Stimulated activated CD8-positive, alpha-beta memory T cell treated with anti-CD3 and anti-CD28 coated beads, Interleukin-4, amount 100 ng/mL, for 1 hour (primary cell): ENCODE results near the gene IP6K1.
"Not testable (repeated sequence)": the region's sequence is repeated elsewhere in the genome, so short reads cannot be mapped to it uniquely, and the experiment has no call there.

ENCODE experiments used
- DNase-seq, 2 donors: peaks; one replicate each; pipeline ENCODE4 v3.0.0-alpha.2; 2020; ENCODE audit warnings: low read depth in 2 of 2, low spot score in 1 of 2

Gene IP6K1

GRCh38 chr3:49689908-49690624, 96.3 kb downstream of the IP6K1 start:
- DNase-seq, result not testable (repeated sequence)

DNA sequence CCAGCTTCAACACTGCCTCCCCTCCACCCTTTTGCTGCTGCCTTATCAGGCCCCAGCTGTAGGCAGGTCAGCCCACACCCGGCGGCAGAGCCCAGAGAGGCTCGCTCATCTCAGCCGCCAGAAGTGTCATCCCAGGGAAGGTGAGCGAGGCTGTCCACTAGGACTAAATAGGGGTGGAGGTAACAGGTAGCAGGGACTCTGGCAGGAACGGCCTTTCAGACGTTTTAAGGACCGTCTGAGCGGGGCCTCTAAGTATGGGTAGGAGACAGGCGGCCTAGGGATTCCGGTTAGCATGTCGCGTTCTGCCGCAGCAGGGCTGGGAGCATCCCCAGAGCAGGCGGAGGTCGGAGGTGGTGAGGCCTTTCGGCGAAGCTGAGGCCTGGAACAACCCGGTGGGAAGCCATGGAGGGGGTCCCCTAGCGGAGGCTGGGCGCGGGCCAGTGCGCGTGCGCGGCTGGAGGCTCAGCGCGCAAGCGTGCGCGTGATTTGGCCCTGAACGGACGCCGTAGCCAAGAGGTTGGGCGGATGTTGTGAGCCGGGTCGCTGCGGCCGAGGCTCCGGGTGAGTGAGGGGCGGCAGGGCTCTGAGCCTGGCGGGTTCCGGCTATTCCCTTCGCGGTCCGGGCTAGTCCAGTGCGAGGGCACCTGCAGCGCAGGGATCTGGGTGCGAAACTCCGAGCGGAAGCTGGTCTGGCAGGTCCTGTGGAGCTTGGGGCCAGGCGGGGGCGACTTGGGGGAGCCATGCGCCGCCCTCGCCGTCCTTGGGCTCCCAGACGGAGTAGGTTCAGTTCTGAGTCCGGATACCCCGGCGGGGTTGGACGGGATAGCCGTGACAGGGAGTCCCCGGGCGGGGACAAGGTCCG, 97.1 kb downstream of the IP6K1 start, which contains the start of the genes MST1 and RNF123:
TSS of gene MST1 (minus strand) at position 429 of the 862 bp plus-strand sequence. CDS start 783 bp downstream, outside the sequence.
TSS of gene RNF123 (plus strand) at position 512 of the 862 bp plus-strand sequence. CDS start 1,609 bp downstream, outside the sequence.
- DNase-seq, result peak; percentile 80 to 85

DNA sequence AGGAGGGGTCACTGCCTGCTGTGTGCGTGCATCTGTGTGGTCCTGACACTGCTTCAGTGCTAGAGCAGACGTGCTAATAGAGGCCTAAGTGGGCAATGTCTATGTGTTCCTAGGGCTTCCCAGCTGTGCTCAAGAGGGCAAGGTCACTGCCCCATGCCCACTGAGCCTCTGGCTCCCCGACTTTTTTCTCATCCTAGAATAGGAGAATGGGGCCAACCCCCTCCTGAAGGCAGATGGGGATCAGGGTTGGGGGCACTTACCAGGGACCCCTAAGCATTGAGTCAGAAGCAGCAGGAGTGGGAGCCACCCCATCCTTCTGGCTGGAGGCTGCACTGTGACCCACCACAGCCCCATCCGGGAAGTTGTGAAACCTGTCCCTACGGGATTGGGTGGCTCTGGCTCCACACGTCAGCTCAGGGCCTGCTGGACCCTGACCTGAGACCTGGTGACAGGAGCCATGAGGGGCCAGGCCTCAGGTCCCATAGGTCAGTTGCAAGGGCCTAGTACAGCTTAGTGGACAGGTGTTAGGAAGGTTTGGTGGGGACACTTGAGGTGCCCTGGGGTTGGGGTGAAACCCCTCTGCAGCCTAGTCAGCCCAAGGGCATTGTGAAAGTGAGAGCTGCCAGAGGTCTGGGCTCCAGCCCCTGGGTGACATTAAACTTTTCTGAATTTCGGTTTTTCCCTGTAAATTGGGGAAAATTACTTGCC, 97.8 kb downstream of the IP6K1 start:
- DNase-seq, result not testable (repeated sequence)

GRCh38 chr3:49687424-49687795, 98.9 kb downstream of the IP6K1 start:
- not testable (repeated sequence) for DNase-seq

- DNase-seq, result not testable (repeated sequence)
Measured at GRCh38 chr3:49686769-49687423, 99.4 kb downstream of the IP6K1 start.

DNA sequence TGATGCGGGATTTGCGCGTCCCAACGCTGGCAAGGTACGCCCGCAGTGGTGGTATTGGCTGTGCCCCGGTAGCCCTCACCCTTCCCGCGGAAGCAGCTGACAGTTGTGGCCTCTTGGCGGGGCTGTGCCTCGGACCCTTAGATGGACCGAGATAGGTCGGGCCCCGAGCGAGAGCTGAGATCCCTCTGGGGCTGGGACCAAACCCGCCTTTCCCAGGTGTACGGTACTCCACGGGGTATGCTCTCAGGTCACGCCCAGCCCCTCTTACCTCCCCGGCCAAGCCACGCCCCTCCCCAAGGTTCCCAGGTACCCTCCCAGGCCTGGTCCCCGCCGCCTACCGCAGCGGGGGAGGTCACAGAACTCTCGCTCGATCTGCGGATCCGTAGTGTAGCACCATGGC, 100.0 kb downstream of the IP6K1 start:
- not testable (repeated sequence) for DNase-seq

- DNase-seq, result not testable (repeated sequence)
Measured at GRCh38 chr3:49685846-49686245, 100.5 kb downstream of the IP6K1 start.

DNA sequence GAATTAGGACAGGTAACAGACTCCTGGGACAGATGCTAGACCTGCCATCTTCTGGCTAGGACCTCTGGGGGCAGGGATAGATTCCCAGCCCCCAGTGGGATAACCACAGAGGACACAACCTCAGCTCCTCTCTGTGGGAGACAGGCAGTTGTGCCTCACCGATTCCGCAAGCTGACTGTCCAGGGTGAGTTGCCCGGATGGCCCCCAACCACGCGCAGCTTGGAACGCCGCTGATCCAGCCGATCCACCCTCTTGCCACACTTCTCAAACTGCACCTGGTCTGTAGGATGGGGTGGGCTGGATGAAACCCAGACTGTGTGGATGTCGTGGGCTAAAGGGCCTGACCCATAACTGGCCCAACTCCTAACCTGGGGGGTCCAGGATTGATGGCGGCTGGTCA, 101.2 kb downstream of the IP6K1 start:
- DNase-seq, result not testable (repeated sequence)

DNA sequence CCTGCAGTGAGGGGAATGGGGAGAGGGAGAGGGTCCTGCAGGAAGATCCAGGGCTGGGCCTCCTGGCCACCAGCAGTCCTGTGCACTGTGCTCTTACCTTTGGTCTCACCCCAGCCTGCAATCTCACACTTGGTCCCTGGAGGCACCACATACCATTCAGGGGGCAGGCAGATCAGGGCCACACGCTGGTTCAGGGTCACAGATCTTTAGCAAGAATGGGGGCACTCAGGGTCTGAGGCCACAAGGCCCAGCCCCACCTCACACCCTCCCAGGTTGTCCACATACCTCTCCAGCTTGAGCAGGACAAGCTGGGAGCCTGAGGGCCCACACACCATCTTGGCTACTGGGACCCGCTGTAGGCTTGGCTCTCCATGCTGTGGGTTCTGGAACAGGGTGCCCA, 101.9 kb downstream of the IP6K1 start:
- not testable (repeated sequence) for DNase-seq

GRCh38 chr3:49683162-49683561, 103.2 kb downstream of the IP6K1 start:
- no peak for DNase-seq

GRCh38 chr3:49681543-49681942, 104.8 kb downstream of the IP6K1 start:
- no peak for DNase-seq

DNA sequence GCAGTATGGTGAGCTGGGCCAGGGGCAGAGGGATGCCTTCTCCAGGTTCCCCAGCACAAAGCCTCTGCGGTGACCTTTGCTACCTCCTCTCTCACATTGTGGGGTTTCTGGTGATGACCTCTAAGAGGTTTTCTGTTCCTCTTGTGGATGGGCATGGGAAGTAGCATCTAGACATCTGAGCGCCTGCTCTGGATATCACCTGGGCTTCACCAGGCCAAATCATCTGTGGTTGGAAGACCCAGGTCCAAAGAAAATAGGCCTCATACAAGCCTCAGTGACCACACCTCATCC, 105.2 kb downstream of the IP6K1 start:
- DNase-seq, result no peak

- DNase-seq, result no peak
Measured at GRCh38 chr3:49680493-49681231, 105.7 kb downstream of the IP6K1 start.

DNA sequence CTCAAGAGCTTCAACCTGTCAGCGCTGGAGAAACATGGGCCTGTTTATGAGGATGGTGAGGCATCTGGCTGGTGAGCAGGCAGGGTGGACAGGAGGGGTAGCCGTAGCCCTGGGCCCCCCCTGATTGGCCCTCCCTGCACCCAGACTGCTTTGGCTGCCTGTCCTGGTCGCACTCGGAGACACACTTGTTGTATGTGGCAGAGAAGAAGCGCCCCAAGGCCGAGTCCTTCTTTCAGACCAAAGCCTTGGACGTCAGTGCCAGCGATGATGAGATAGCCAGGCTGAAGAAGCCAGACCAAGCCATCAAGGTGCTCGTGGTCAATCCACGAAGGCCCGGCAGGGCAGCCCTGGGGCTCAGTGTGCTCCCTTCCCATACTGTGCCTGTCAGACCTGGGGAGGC, 110.4 kb downstream of the IP6K1 start:
- DNase-seq, result no peak

DNA sequence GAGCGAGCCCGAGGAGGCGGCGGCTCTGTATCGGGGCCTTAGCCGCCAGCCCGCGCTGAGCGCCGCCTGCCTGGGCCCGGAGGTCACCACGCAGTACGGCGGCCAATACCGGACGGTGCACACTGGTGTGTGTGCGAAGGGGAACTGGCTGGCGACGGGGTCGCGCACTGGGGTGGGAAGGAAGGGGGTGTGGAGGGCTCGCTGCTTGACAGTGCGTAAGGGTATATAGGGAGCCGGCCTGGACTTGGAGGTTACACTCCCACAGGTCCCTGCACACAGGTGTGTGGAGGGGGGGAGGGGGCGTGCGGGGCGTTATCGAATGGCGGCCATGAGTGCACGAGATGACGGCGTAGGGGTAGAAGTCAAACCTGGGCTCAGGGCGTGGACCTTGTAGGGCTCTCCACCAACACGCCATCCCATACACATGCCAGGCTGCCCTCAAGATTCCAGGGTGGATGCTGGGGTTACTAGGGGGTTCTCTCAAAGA, 111.8 kb downstream of the IP6K1 start:
- DNase-seq, result no peak
